Kidney (tissue), 14 donors: ENCODE data around the gene RPAP3. TPM values are rescaled to one million over a fixed set of nuclear protein-coding genes. Genes with fewer than 3 reads are reported as not detected.
A peak's percentile ranks its signal among the peaks of the same experiment; 100 is the strongest.

Experiments used
- DNase-seq, 5 donors: peaks; one replicate each; pipeline ENCODE4 v3.0.0-alpha.2; 2013 to 2020
- FAIRE-seq: peaks from 2 replicates; lab custom pipeline; 2012; peaks lifted over from hg19 to GRCh38; lab: Jason Lieb, UNC
- H3K27ac ChIP-seq, 2 donors: one replicate each; pipeline ENCODE4 v1.7.0; 2013; ENCODE audit warnings: low read depth in 2 of 2, low read length in 2 of 2, inconsistent platforms in 1 of 2
- H3K27me3 ChIP-seq: one replicate; pipeline ENCODE4 v1.7.1; 2013; ENCODE audit warnings: low read length, inconsistent platforms; ENCODE audit not compliant: control insufficient read depth, insufficient read depth
- H3K36me3 ChIP-seq, 3 donors: one replicate each; pipeline versions ENCODE4 v1.7.0 to v1.7.1; 2013; ENCODE audit warnings: low read length in 3 of 3, control low read depth in 1 of 3, inconsistent platforms in 1 of 3; ENCODE audit not compliant: insufficient read depth in 3 of 3, control insufficient read depth in 2 of 3
- H3K4me1 ChIP-seq, 3 donors: one replicate each; pipeline versions ENCODE4 v1.7.0 to v1.7.1; 2013; ENCODE audit warnings: low read length in 3 of 3, inconsistent platforms in 1 of 3, low read depth in 1 of 3; ENCODE audit not compliant: control insufficient read depth in 2 of 3, insufficient read depth in 2 of 3
- H3K4me3 ChIP-seq, 3 donors: one replicate each; pipeline versions ENCODE4 v1.7.0 to v1.8.1; 2013; ENCODE audit warnings: low read length in 3 of 3, control low read depth in 1 of 3, inconsistent platforms in 1 of 3
- H3K9ac ChIP-seq, 3 donors: one replicate each; pipeline versions ENCODE4 v1.7.0 to v1.7.1; 2013; ENCODE audit warnings: low read length in 3 of 3, control low read depth in 1 of 3, inconsistent platforms in 1 of 3
- H3K9me3 ChIP-seq, 3 donors: one replicate each; pipeline versions ENCODE4 v1.7.0 to v1.7.1; 2013; ENCODE audit warnings: low read length in 3 of 3, control low read depth in 1 of 3, inconsistent platforms in 1 of 3; ENCODE audit not compliant: control insufficient read depth in 2 of 3, insufficient read depth in 1 of 3
- intact Hi-C: fragments of 100-400 bp; cut with DNase I; formaldehyde crosslinking; loops from one replicate; pipeline ENCODE4 v1.11.1; 2022
- polyA plus RNA-seq: library from polyadenylated mRNA; stranded (reverse); fragments of 350-450 nt; fragmentation: Illumina TruSeq; extraction: RNeasy Lipid Tissue Mini Kit (QIAGEN cat#74804); gene quantifications from one replicate; pipeline ENCODE4 v1.2.3, GENCODE V29; 2014; ENCODE audit warnings: low read depth, low replicate concordance; ENCODE audit not compliant: insufficient read depth
- total RNA-seq: library from RNA; stranded (reverse); fragmentation: NEBNext Ultra II Directional; extraction: Animal tissue kit (Norgen Biotek cat#: 25700); gene quantifications from one replicate; pipeline ENCODE4 v1.2.1, GENCODE V29; 2021
- TF ChIP-seq, protein P1 (sequence below): IDR thresholded peaks from 3 replicates; pipeline ENCODE4 v1.5.1; 2012; ENCODE audit warnings: mild to moderate bottlenecking, moderate library complexity, borderline replicate concordance; ENCODE audit not compliant: insufficient read depth; ENCODE audit errors: extremely low read depth
- donor health status: control.
- donor health status: control.
- donor health status: control.
- donor health status: control.
- donor health status: control.
- donor health status: DM: yes; HTN: yes; CAD: no.
- donor health status: Normal renal cell carcinoma (clear cell type).

RPAP3 gene
- total and polyA plus RNA-seq, 2 donors from 2014 or later: 15.6 to 20.6 TPM

DNA sequence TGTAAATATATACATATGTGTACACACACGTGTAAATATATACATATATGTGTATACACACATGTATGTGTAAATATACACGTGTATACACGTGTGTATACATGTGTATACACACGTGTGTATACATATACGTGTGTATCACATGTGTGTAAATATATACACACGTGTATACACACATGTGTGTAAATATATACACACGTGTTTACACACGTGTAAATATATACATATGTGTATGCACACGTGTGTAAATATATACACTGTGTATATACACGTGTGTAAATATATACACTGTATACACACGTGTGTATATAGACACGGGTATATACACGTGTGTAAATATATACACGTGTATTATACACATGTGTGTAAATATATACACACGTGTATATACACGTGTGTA is 71.7 kb downstream of the RPAP3 start:
- Histone ChIP-seq H3K4me3 (no peak overlapping the region), H3K27ac (no peak overlapping the region), H3K9ac (no peak overlapping the region), H3K27me3 (no peaks in the 10 kb centered on the region), H3K9me3 (no peaks in the 10 kb centered on the region), H3K36me3 (no peaks in the 10 kb centered on the region), H3K4me1 (no peaks in the 10 kb centered on the region)
- intact Hi-C loops: no loop called here
- FAIRE-seq: no peak
- no peak for DNase-seq
- TF ChIP-seq, protein P1, sequence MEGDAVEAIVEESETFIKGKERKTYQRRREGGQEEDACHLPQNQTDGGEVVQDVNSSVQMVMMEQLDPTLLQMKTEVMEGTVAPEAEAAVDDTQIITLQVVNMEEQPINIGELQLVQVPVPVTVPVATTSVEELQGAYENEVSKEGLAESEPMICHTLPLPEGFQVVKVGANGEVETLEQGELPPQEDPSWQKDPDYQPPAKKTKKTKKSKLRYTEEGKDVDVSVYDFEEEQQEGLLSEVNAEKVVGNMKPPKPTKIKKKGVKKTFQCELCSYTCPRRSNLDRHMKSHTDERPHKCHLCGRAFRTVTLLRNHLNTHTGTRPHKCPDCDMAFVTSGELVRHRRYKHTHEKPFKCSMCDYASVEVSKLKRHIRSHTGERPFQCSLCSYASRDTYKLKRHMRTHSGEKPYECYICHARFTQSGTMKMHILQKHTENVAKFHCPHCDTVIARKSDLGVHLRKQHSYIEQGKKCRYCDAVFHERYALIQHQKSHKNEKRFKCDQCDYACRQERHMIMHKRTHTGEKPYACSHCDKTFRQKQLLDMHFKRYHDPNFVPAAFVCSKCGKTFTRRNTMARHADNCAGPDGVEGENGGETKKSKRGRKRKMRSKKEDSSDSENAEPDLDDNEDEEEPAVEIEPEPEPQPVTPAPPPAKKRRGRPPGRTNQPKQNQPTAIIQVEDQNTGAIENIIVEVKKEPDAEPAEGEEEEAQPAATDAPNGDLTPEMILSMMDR: no peak

DNA sequence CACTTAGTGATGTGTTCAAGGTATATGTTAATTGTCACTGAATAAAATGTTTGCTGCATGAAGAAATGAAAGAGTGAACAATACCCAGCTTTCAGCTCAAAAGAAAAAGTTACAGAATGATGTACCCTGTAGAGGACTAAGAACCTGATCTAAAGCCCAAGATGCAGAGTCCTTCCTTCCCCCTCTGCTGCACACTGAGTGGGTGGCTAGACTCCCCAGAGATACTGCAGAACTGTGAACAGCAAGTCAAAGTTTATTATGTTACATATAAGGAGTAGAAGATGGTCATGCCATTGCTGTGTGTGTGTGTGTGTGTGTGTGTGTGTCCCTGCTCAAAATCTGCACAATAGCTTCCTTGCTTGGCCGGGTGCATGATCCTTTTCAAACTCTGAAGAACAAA is 83.9 kb downstream of the RPAP3 start:
- Histone ChIP-seq H3K27ac (no peak overlapping the region), H3K4me1 (no peaks in the 10 kb centered on the region), H3K36me3 (no peaks in the 10 kb centered on the region), H3K27me3 (no peaks in the 10 kb centered on the region), H3K9me3 (no peaks in the 10 kb centered on the region), H3K9ac (no peak overlapping the region), H3K4me3 (no peak overlapping the region)
- TF ChIP-seq, protein P1: no peak
- intact Hi-C loops: no loop called here
- DNase-seq (no peak), FAIRE-seq (no peak)

DNA sequence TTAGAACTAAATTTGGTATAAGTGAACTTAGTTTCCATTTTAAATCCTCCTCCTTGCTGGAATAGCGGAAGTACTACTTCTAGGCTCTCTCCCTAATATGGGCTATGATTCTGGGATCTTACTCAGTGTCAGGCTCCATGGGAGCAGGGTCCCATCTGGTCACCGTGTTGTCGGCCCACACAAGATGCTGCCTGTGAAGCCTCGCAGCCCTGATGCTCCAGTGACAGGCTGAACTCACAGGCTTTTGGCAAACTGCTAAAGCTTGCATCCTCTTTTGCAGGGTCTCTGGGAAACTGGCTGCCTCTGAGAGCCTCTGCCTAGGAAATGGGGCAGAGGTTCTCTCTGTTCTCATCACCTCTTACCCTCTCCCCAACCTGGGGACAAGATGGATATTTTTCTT is 88.4 kb downstream of the RPAP3 start:
- intact Hi-C loops: no loop called here
- Histone ChIP-seq H3K27ac (no peak overlapping the region), H3K9ac (no peak overlapping the region), H3K27me3 (no peaks in the 10 kb centered on the region), H3K4me1 (no peaks in the 10 kb centered on the region), H3K9me3 (peaks cover 0 to 8% (median 0%) of the 10 kb centered on the region in 3 donors), H3K4me3 (no peak overlapping the region), H3K36me3 (no peaks in the 10 kb centered on the region)
- TF ChIP-seq, protein P1: no peak
- FAIRE-seq: no peak
- DNase-seq: peak in 2 of 5 donors; percentile 14 to 63

DNA sequence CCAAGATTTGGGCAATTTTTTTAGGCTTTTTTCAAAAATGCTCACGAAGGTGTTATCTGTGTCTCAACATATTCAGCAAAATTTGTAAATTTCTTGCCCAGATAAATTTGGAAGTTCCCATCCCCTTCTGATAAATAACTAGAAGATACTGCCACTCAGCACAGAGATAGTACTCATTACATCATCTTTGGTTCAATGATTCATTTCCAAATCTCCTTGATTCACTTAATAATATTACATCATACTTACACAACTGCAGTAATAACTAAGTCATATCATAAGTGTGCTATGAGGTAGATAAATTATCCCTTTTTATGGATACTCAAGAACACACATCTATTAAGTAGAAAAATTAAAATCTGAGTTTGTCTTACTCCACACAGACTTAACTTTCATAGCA is 89.4 kb downstream of the RPAP3 start:
- DNase-seq (no peak), FAIRE-seq (no peak)
- Histone ChIP-seq H3K4me1 (no peaks in the 10 kb centered on the region), H3K27me3 (no peaks in the 10 kb centered on the region), H3K27ac (no peak overlapping the region), H3K4me3 (no peak overlapping the region), H3K9ac (no peak overlapping the region), H3K36me3 (no peaks in the 10 kb centered on the region), H3K9me3 (peaks cover 0 to 8% (median 0%) of the 10 kb centered on the region in 3 donors)
- TF ChIP-seq, protein P1: no peak
- intact Hi-C loops: no loop called here
